ENCODE data around the gene LITAF. TPM values are rescaled to one million over a fixed set of nuclear protein-coding genes. Genes with fewer than 3 reads are reported as not detected.
"Not testable (repeated sequence)": the region's sequence is repeated elsewhere in the genome, so short reads cannot be mapped to it uniquely, and the experiment has no call there.

The LITAF gene
- total RNA-seq, 1 donor from 2014 or later = 71.6 TPM

DNA sequence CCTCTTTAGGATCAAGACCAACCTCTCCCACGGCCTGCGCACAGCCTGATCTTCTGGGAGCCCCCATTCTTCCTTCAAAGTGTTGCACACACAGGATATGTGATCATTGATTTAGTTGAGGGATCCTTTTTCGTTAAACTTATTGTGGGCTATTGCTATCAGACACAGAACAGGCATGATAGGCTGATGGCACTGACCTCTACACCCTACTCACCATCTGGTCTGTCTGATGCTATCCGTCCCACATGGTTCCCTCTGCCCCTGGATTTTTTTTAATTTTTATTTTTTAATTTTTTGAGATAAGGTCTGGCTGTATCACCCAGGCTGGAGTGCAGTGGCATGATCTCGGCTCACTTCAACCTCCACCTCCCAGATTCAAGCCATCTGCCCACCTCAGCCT is 19.2 kb upstream of the LITAF start:
- FAIRE-seq = no peak
- TF ChIP-seq, protein P1, sequence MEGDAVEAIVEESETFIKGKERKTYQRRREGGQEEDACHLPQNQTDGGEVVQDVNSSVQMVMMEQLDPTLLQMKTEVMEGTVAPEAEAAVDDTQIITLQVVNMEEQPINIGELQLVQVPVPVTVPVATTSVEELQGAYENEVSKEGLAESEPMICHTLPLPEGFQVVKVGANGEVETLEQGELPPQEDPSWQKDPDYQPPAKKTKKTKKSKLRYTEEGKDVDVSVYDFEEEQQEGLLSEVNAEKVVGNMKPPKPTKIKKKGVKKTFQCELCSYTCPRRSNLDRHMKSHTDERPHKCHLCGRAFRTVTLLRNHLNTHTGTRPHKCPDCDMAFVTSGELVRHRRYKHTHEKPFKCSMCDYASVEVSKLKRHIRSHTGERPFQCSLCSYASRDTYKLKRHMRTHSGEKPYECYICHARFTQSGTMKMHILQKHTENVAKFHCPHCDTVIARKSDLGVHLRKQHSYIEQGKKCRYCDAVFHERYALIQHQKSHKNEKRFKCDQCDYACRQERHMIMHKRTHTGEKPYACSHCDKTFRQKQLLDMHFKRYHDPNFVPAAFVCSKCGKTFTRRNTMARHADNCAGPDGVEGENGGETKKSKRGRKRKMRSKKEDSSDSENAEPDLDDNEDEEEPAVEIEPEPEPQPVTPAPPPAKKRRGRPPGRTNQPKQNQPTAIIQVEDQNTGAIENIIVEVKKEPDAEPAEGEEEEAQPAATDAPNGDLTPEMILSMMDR (IDR thresholded peaks at IDR 0.05; ENCODE audit: insufficient read depth, low read length, severe bottlenecking) = no peak
- no peak overlapping the region for H3K4me3 ChIP-seq (ENCODE audit: low read depth, low read length)
- no peak for DNase-seq (ENCODE audit: low read depth)
- no peaks in the 10 kb centered on the region for H3K36me3 ChIP-seq (ENCODE audit: control insufficient read depth, insufficient read depth, low read length)
- H3K27me3 ChIP-seq (ENCODE audit: control insufficient read depth, insufficient read depth, low read length) = no peaks in the 10 kb centered on the region

DNA sequence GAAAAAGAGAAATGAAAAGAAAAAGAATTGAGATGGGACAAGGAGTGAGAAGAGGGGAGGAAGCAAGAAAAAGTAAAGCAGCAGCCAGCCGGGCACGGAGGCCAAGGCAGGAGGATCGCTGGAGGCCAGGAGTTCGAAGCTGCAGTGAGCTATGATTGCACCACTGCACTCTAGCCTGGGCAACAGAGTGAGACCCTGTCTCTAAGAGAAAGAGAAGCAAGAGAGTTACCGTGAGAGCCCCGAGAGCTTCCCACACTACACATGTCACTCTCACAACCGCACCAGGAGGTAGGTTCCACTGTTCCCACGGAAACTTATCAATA is 18.8 kb upstream of the LITAF start:
- TF ChIP-seq, protein P1 (IDR thresholded peaks at IDR 0.05; ENCODE audit: insufficient read depth, low read length, severe bottlenecking) = no peak
- H3K36me3 ChIP-seq (ENCODE audit: control insufficient read depth, insufficient read depth, low read length) = no peaks in the 10 kb centered on the region
- DNase-seq (ENCODE audit: low read depth) = no peak
- H3K4me3 ChIP-seq (ENCODE audit: low read depth, low read length) = no peak overlapping the region
- no peaks in the 10 kb centered on the region for H3K27me3 ChIP-seq (ENCODE audit: control insufficient read depth, insufficient read depth, low read length)
- FAIRE-seq = no peak

DNA sequence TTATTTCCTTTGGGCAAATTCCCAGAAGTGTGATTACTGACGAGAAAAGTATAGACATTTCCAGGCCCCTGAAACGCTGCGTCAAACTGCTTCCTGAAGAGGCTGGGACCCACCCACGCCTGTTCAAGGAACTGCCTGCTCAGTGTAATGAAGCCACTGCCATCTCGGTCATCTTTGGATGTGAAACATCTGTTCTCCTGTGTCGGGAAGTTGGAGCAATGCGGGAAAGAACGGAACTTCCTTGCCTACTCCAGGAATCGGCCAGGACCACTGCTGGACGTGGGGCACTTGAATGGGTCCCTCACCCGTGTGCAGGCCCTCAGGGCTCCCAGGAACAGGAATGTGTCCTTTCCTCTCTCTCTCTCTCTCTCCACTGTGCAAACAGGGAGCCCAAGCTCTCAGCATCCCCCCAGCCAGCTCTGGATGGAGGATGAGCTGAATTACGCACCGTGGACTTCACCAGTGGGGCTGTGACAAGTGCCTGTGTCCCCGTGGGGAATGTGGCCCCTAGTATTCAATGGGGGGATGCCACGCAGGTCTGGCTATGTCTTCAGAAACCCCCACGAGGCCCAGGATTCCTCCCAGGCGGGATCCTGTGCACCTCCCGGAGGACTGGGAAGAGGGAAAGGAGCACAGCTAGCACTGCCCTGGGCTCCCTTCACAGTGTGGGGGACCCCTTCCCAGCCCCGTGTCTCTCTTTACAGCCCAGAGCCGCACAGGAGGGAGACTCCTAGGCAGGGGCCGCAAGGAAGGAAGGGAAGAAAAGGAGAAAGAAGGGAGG is 18.3 kb upstream of the LITAF start:
- H3K4me3 ChIP-seq (ENCODE audit: low read depth, low read length) = no peak overlapping the region
- DNase-seq (ENCODE audit: low read depth) = no peak
- TF ChIP-seq, protein P1 (IDR thresholded peaks at IDR 0.05; ENCODE audit: insufficient read depth, low read length, severe bottlenecking) = no peak
- H3K36me3 ChIP-seq (ENCODE audit: control insufficient read depth, insufficient read depth, low read length) = no peaks in the 10 kb centered on the region
- no peaks in the 10 kb centered on the region for H3K27me3 ChIP-seq (ENCODE audit: control insufficient read depth, insufficient read depth, low read length)
- no peak for FAIRE-seq

DNA sequence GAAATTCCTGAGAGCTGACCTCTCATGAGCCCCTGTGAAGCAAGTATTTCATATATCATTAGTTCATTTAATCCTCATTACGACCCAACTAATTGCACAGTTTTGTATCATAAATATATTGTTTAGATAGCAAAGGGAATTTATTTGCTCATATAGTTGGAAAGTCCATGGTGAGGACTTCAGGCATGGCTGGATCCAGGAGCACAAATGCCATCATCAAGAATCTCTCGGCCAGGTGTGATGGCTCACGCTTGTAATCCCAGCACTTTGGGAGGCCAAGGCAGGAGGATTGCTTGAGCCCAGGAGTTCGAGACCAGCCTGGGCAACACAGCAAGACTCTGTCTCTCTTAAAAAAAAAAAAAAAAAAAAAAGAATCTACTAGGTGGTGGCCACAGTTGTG is 17.6 kb upstream of the LITAF start:
- FAIRE-seq; H3K36me3 ChIP-seq (ENCODE audit: control insufficient read depth, insufficient read depth, low read length); H3K27me3 ChIP-seq (ENCODE audit: control insufficient read depth, insufficient read depth, low read length); DNase-seq (ENCODE audit: low read depth); H3K4me3 ChIP-seq (ENCODE audit: low read depth, low read length): not testable (repeated sequence)

DNA sequence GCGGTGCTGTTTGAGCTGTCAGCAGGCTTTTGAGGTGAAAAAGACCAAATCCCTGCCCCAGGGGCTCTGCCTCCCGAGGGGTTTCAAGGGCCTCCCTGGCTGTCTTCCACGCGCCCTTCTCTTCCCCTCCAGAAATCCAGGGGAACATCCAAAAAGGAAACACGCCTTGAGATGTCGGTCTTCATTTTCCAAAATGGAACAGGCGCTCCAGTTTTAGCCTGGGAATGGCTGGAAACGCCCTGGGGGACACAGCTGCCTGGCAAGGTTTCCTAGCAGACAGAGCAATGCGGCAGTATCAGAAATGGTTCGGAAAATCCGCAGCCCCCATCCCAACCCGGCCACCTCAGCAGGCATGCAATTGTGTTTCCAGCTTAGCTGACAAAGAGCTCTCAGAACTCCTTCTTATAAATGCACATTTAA is 16.6 kb upstream of the LITAF start:
- DNase-seq (ENCODE audit: low read depth) (no peak), FAIRE-seq (no peak)
- Histone ChIP-seq H3K27me3 (ENCODE audit: control insufficient read depth, insufficient read depth, low read length) (no peaks in the 10 kb centered on the region), H3K4me3 (ENCODE audit: low read depth, low read length) (no peak overlapping the region), H3K36me3 (ENCODE audit: control insufficient read depth, insufficient read depth, low read length) (no peaks in the 10 kb centered on the region)
- TF ChIP-seq, protein P1 (IDR thresholded peaks at IDR 0.05; ENCODE audit: insufficient read depth, low read length, severe bottlenecking) = no peak

DNA sequence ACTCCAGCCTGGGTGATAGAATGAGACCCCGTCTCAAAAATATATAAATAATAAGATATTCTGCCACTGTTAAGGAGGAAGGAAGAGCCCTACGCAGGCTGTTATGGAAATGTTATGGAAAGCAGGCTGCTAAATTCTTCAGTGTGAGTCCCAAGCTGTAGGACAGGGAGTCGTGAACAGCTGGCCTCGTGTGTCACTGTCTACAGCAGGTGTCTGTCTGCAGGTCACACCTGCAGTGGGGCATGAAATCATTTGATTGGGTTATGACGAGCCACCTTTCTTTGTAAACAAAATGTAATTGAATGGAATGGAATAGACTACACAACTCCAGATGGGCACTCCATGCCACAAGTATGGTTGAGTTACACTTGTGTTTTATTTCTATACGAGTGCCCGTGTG is 15.6 kb upstream of the LITAF start:
- TF ChIP-seq, protein P1 (IDR thresholded peaks at IDR 0.05; ENCODE audit: insufficient read depth, low read length, severe bottlenecking) = no peak
- no peak for FAIRE-seq
- DNase-seq (ENCODE audit: low read depth) = no peak
- no peaks in the 10 kb centered on the region for H3K27me3 ChIP-seq (ENCODE audit: control insufficient read depth, insufficient read depth, low read length)
- H3K4me3 ChIP-seq (ENCODE audit: low read depth, low read length) = no peak overlapping the region
- no peaks in the 10 kb centered on the region for H3K36me3 ChIP-seq (ENCODE audit: control insufficient read depth, insufficient read depth, low read length)

Measured in bronchial epithelial cell (primary cell).